IMR-90 (cell line): Measurements from ENCODE around the gene AAMP. TPM values are rescaled to one million over a fixed set of nuclear protein-coding genes. Genes with fewer than 3 reads are reported as not detected.
A peak's percentile ranks its signal among the peaks of the same experiment; 100 is the strongest.

Experiments
- ATAC-seq: fragments of 200-7000 bp; cut with Tn5 transposase; 2 replicates; pipeline ENCODE4 v1.9.1; 2020; ENCODE audit warnings: low read depth, mild to moderate bottlenecking, moderate library complexity
- BruUV-seq: library from RNA; stranded (reverse); fragments of 400-500 nt; replicated peaks from 2 replicates; lab custom pipeline; 2021; lab: Mats Ljungman, UMichigan
- CTCF ChIA-PET: fragments of 300-600 bp; formaldehyde crosslinking; extraction: SDS; loops from one replicate; lab custom pipeline; 2021; ENCODE audit warnings: antibody characterized with exemption; lab: Yijun Ruan, JAX
- POLR2A ChIA-PET: fragments of 300-600 bp; sonication (Branson Sonifier 250); formaldehyde crosslinking; loops from one replicate; lab custom pipeline; 2022; ENCODE audit warnings: antibody characterized with exemption; ENCODE audit not compliant: unreplicated experiment; lab: Charles Lee
- DNase-seq: peaks from one replicate; pipeline ENCODE4 v3.0.0; 2013
- H2AFZ ChIP-seq: replicated peaks from 2 replicates; pipeline ENCODE3; 2013; ENCODE audit warnings: low read length, mild to moderate bottlenecking; ENCODE audit not compliant: poor library complexity
- H2AK5ac ChIP-seq: 2 replicates; pipeline ENCODE4 v1.6.1; 2013; ENCODE audit warnings: low read depth, low read length, inconsistent platforms
- H2AK9ac ChIP-seq: replicated peaks from 2 replicates; pipeline ENCODE3; 2013; ENCODE audit warnings: mild to moderate bottlenecking, low read depth, low read length, moderate library complexity; ENCODE audit not compliant: poor library complexity
- H2BK120ac ChIP-seq: 2 replicates; pipeline ENCODE4 v1.6.1; 2013; ENCODE audit warnings: low read depth, low read length, inconsistent platforms
- H2BK15ac ChIP-seq: 3 replicates; pipeline ENCODE4 v1.6.1; 2013; ENCODE audit warnings: low read depth, low read length, inconsistent platforms
- H2BK20ac ChIP-seq: 2 replicates; pipeline ENCODE4 v1.6.1; 2013; ENCODE audit warnings: low read depth, mild to moderate bottlenecking, inconsistent platforms, low read length, moderate library complexity
- H2BK5ac ChIP-seq: 2 replicates; pipeline ENCODE4 v1.6.1; 2013; ENCODE audit warnings: mild to moderate bottlenecking, low read depth, low read length, inconsistent platforms; ENCODE audit not compliant: poor library complexity, severe bottlenecking
- H3K14ac ChIP-seq: replicated peaks from 2 replicates; pipeline ENCODE4 v1.6.1; 2013; ENCODE audit warnings: low read depth, low read length, inconsistent platforms
- H3K18ac ChIP-seq: 2 replicates; pipeline ENCODE4 v1.6.1; 2013; ENCODE audit warnings: low read depth, low read length, control low read depth
- H3K23ac ChIP-seq: 2 replicates; pipeline ENCODE4 v1.6.1; 2013; ENCODE audit warnings: low read depth, low read length, inconsistent platforms
- H3K27ac ChIP-seq: 2 replicates; pipeline ENCODE4 v1.5.1; 2013; ENCODE audit warnings: mild to moderate bottlenecking, control low read depth, low read length; ENCODE audit not compliant: insufficient read depth
- H3K27me3 ChIP-seq: 2 replicates; pipeline ENCODE4 v1.6.1; 2013; ENCODE audit warnings: low read length; ENCODE audit not compliant: control insufficient read depth, insufficient read depth
- H3K36me3 ChIP-seq: 2 replicates; pipeline ENCODE4 v1.6.1; 2013; ENCODE audit warnings: low read length, mixed read lengths; ENCODE audit not compliant: control insufficient read depth, insufficient read depth
- H3K4ac ChIP-seq: 2 replicates; pipeline ENCODE4 v1.6.1; 2013; ENCODE audit warnings: low read depth, low read length, inconsistent platforms
- H3K4me1 ChIP-seq: 2 replicates; pipeline ENCODE4 v1.6.1; 2013; ENCODE audit warnings: low read length, mixed read lengths; ENCODE audit not compliant: control insufficient read depth, insufficient read depth
- H3K4me2 ChIP-seq: 2 replicates; pipeline ENCODE4 v1.6.1; 2013; ENCODE audit warnings: low read depth, mild to moderate bottlenecking, control low read depth, low read length, moderate library complexity
- H3K4me3 ChIP-seq: 2 replicates; pipeline ENCODE4 v1.5.1; 2013; ENCODE audit warnings: low read depth, mild to moderate bottlenecking, control low read depth, low read length, moderate library complexity; ENCODE audit not compliant: insufficient read depth
- H3K56ac ChIP-seq: 2 replicates; pipeline ENCODE4 v1.6.1; 2013; ENCODE audit warnings: low read length, inconsistent platforms; ENCODE audit not compliant: insufficient read depth; ENCODE audit errors: extremely low read depth
- H3K79me1 ChIP-seq, 2 experiments: 2 replicates each; pipeline ENCODE4 v1.6.1; 2013; ENCODE audit warnings: low read length in 2 of 2, inconsistent platforms in 1 of 2, low read depth in 1 of 2
- H3K9ac ChIP-seq: 2 replicates; pipeline ENCODE4 v1.6.1; 2013; ENCODE audit warnings: low read depth, low read length, control low read depth
- H3K9me1 ChIP-seq: 2 replicates; pipeline ENCODE4 v1.6.1; 2013; ENCODE audit warnings: low read length, inconsistent platforms; ENCODE audit not compliant: insufficient read depth
- H3K9me3 ChIP-seq: 2 replicates; pipeline ENCODE4 v1.6.1; 2013; ENCODE audit warnings: low read length; ENCODE audit not compliant: control insufficient read depth, insufficient read depth
- H4K20me1 ChIP-seq: 2 replicates; pipeline ENCODE4 v1.6.1; 2013; ENCODE audit warnings: low read length, inconsistent platforms; ENCODE audit not compliant: insufficient read depth
- H4K5ac ChIP-seq: 2 replicates; pipeline ENCODE4 v1.6.1; 2013; ENCODE audit warnings: mild to moderate bottlenecking, low read depth, low read length, control low read depth
- H4K8ac ChIP-seq, 2 experiments: 2 replicates each; pipeline ENCODE4 v1.6.1; 2013; ENCODE audit warnings: low read depth in 2 of 2, low read length in 2 of 2, control low read depth in 1 of 2, inconsistent platforms in 1 of 2
- H4K91ac ChIP-seq: 2 replicates; pipeline ENCODE4 v1.6.1; 2013; ENCODE audit warnings: low read depth, low read length, inconsistent platforms; ENCODE audit not compliant: insufficient read depth
- CTCF ChIP-seq: conservative IDR thresholded peaks from 2 replicates; pipeline ENCODE4 v1.5.1; 2012; ENCODE audit warnings: mild to moderate bottlenecking, low read depth, low read length, improper control_type of control experiment
- MAZ ChIP-seq: IDR thresholded peaks from 2 replicates; pipeline ENCODE4 v1.6.1; 2012; ENCODE audit warnings: low read depth, mild to moderate bottlenecking, low read length, improper control_type of control experiment, moderate library complexity, borderline replicate concordance
- WGBS, 2 experiments: methylation state at CpG; one replicate each; pipeline versions ENCODE4 v1.1.5 to v1.1.7; 2013; ENCODE audit warnings: missing lambda C conversion rate in 2 of 2; ENCODE audit not compliant: insufficient read length in 1 of 2; ENCODE audit errors: extremely low coverage in 2 of 2; 5-methylcytosine and 5-hydroxymethylcytosine counted together
- dilution Hi-C: fragments of 300-500 bp; cut with HindIII; formaldehyde crosslinking; loops from one replicate; pipeline ENCODE4 v1.14.3; 2018; ENCODE audit warnings: low sequenced_read_pairs; ENCODE audit not compliant: unreplicated experiment
- in situ Hi-C: fragments of 300-500 bp; cut with MboI; formaldehyde crosslinking; loops from 3 replicates; pipeline ENCODE4 v1.14.3; 2019; ENCODE audit warnings: low sequenced_read_pairs, inconsistent platforms, mixed read lengths
- intact Hi-C: fragments of 100-400 bp; cut with micrococcal nuclease; formaldehyde crosslinking; loops from 2 replicates; pipeline ENCODE4 v1.10.0; 2022
- polyA plus RNA-seq, 3 experiments: library from polyadenylated mRNA; depleted of rRNA; stranded (reverse); fragments of >200 nt; gene quantifications; 2 replicates each; pipeline ENCODE4 v1.2.3, GENCODE V29; 2012; ENCODE audit warnings: low replicate concordance in 1 of 3
- total RNA-seq: library from RNA; depleted of rRNA; stranded (reverse); fragments of >200 nt; gene quantifications from 2 replicates; pipeline ENCODE4 v1.2.3, GENCODE V29; 2012

The AAMP gene
- total and polyA plus RNA-seq, 2 of the 4 experiments (the other 2 are of a cell fraction), result 104 to 112 TPM

- no peak overlapping the region for H2AFZ ChIP-seq
- no peak overlapping the region for H3K18ac ChIP-seq
- no peak overlapping the region for H4K8ac ChIP-seq
- no peak overlapping the region for H2BK15ac ChIP-seq
- no peak overlapping the region for H3K14ac ChIP-seq
- DNase-seq (no peak), ATAC-seq (no peak)
- H3K9me3 ChIP-seq, result no peaks in the 10 kb centered on the region
- peaks cover 41% of the 10 kb centered on the region for H3K36me3 ChIP-seq
- peaks cover 8% of the 10 kb centered on the region for H3K4me1 ChIP-seq
- peaks cover 4% of the 10 kb centered on the region; the same call in 1 of the 2 replicates for H4K20me1 ChIP-seq
- H3K4me2 ChIP-seq, result no peak overlapping the region
- WGBS, 2 experiments, result 100% methylated on average over 1 of the region's 17 CpGs; no CpG with 5 or more reads in 1 of the 2 experiments
- H3K56ac ChIP-seq, result no peak overlapping the region
- no peak overlapping the region for H2BK120ac ChIP-seq
- H3K4ac ChIP-seq, result no peak overlapping the region
- ChIA-PET POLR2A (no interaction called here), CTCF (no interaction called here)
- dilution Hi-C loops (no loop called here), in situ Hi-C loops (no loop called here), intact Hi-C loops (no loop called here)
- no peak overlapping the region for H3K4me3 ChIP-seq
- no peak overlapping the region for H2BK5ac ChIP-seq
- no peak overlapping the region for H3K23ac ChIP-seq
- no peak overlapping the region for H2AK5ac ChIP-seq
- no peak overlapping the region for H3K27ac ChIP-seq
- peaks cover 5 to 8% of the 10 kb centered on the region in 2 experiments for H3K79me1 ChIP-seq
- H3K27me3 ChIP-seq, result no peaks in the 10 kb centered on the region
- H2AK9ac ChIP-seq, result no peak overlapping the region
- no peak for TF ChIP-seq MAZ
- TF ChIP-seq CTCF, result peak; percentile 12; the same call in 1 of the 2 replicates
- H2BK20ac ChIP-seq, result no peak overlapping the region
- H4K91ac ChIP-seq, result no peak overlapping the region
- no peak overlapping the region for H4K5ac ChIP-seq
- no peak overlapping the region for H3K9ac ChIP-seq
- no TSS peak for BruUV-seq
- peaks cover under 1% of the 10 kb centered on the region; the same call in 1 of the 2 replicates for H3K9me1 ChIP-seq
These were observed 5.9 kb downstream of the AAMP start for GRCh38 chr2:218263817-218264641.
